Prostate gland (tissue), 2 donors: Measurements from ENCODE around the gene EIF3D. TPM values are rescaled to one million over a fixed set of nuclear protein-coding genes. Genes with fewer than 3 reads are reported as not detected.

Source experiments
- DNase-seq: peaks from one replicate; pipeline ENCODE4 v3.0.0-alpha.2; 2019; ENCODE audit warnings: low spot score
- H3K27ac ChIP-seq, 2 donors: fragments of 200-600 bp; sonication (generic); 2 replicates each; pipeline ENCODE4 v1.5.1; 2017 to 2019
- H3K27me3 ChIP-seq: fragments of 200-600 bp; sonication (generic); replicated peaks from 2 replicates; pipeline ENCODE4 v1.5.1; 2019; ENCODE audit not compliant: insufficient read depth
- H3K36me3 ChIP-seq, 2 donors: fragments of 200-600 bp; sonication (generic); 1 replicate in 1 of 2; 2 replicates in 1 of 2; pipeline versions ENCODE4 v1.5.1 to v1.8.1; 2017 to 2019
- H3K4me1 ChIP-seq: fragments of 200-600 bp; sonication (generic); replicated peaks from 2 replicates; pipeline ENCODE4 v1.5.1; 2019
- H3K4me3 ChIP-seq, 2 donors: fragments of 200-600 bp; sonication (generic); 2 replicates each; pipeline ENCODE4 v1.5.1; 2017 to 2019
- H3K9me3 ChIP-seq: fragments of 200-600 bp; sonication (generic); 2 replicates; pipeline ENCODE4 v1.5.1; 2017
- CTCF ChIP-seq, 4 experiments: fragments of 200-600 bp in 2 of 4; fragments of 450-650 bp in 2 of 4; sonication (generic) in 2 of 4; IDR thresholded peaks; 1 replicate in 3 of 4; 2 replicates in 1 of 4; pipeline ENCODE4 v1.5.1; 2016 to 2019; ENCODE audit warnings: antibody characterized with exemption in 4 of 4, mild to moderate bottlenecking in 2 of 4, moderate library complexity in 2 of 4
- POLR2A ChIP-seq: fragments of 450-650 bp; IDR thresholded peaks from one replicate; pipeline ENCODE4 v1.6.1; 2016; ENCODE audit warnings: antibody characterized with exemption, mild to moderate bottlenecking
- POLR2AphosphoS5 ChIP-seq: sonication (generic); formaldehyde crosslinking; IDR thresholded peaks from one replicate; pipeline ENCODE4 v1.6.1; 2017; ENCODE audit warnings: antibody characterized with exemption
- WGBS: methylation state at CpG from one replicate; pipeline ENCODE4 v1.1.5; 2018; 5-methylcytosine and 5-hydroxymethylcytosine counted together
- intact Hi-C: fragments of 100-400 bp; cut with DNase I; formaldehyde crosslinking; loops from one replicate; pipeline ENCODE4 v1.14.2; 2022
- total RNA-seq, 2 donors: library from RNA; depleted of rRNA; stranded (reverse); fragments of >200 nt; gene quantifications; one replicate each; pipeline ENCODE4 v1.1.0, GENCODE V29; 2016

Gene EIF3D
- total RNA-seq, 2 donors from 2014 or later, result 241 to 364 TPM

- WGBS, result 82% methylated on average over 14 of the region's 14 CpGs
- DNase-seq, result no peak
- Histone ChIP-seq H3K27me3 (no peaks in the 10 kb centered on the region), H3K4me3 (no peak overlapping the region), H3K27ac (peak overlapping the region; percentile 82), H3K9me3 (no peaks in the 10 kb centered on the region), H3K4me1 (peaks cover 11% of the 10 kb centered on the region), H3K36me3 (peaks cover 4 to 8% of the 10 kb centered on the region in 2 donors)
- intact Hi-C loops, result no loop called here
- TF ChIP-seq POLR2AphosphoS5 (no peak), POLR2A (no peak), CTCF (IDR thresholded peaks at IDR 0.05) (no peak)
These were observed 57.6 kb downstream of the EIF3D start for GRCh38 chr22:36471341-36471821.

- Histone ChIP-seq H3K36me3 (peaks cover 4% of the 10 kb centered on the region in 2 donors), H3K4me3 (no peak overlapping the region), H3K27me3 (no peaks in the 10 kb centered on the region), H3K4me1 (peaks cover 11% of the 10 kb centered on the region), H3K27ac (peak overlapping the region; percentile 82), H3K9me3 (no peaks in the 10 kb centered on the region)
- intact Hi-C loops, result loop anchor here (1.0 kb wide), 1 partner anchor 170 kb away; no protein-coding TSS in a partner anchor
- TF ChIP-seq POLR2AphosphoS5, result peak; percentile 54
- TF ChIP-seq POLR2A, result no peak
- DNase-seq, result no peak
- 36% methylated on average over 10 of the region's 10 CpGs for WGBS
These were observed 58.0 kb downstream of the EIF3D start for GRCh38 chr22:36470994-36471331.

- 35% methylated on average over 14 of the region's 14 CpGs for WGBS
- Histone ChIP-seq H3K36me3 (peaks cover 0 to 4% of the 10 kb centered on the region in 2 donors), H3K4me1 (peaks cover 16% of the 10 kb centered on the region), H3K27me3 (no peaks in the 10 kb centered on the region), H3K4me3 (no peak overlapping the region), H3K27ac (peak overlapping the region; percentile 82), H3K9me3 (no peaks in the 10 kb centered on the region)
- peak; percentile 86 for DNase-seq
- intact Hi-C loops, result loop anchor here (1.0 kb wide), 1 partner anchor 169 kb away; no protein-coding TSS in a partner anchor
- TF ChIP-seq POLR2A (peak; percentile 9), POLR2AphosphoS5 (peak; percentile 83), CTCF (IDR thresholded peaks at IDR 0.05) (peak; percentile 93 to 99 (median 96))
These were observed 58.6 kb downstream of the EIF3D start for GRCh38 chr22:36470162-36470993.

- Histone ChIP-seq H3K4me1 (peaks cover 24% of the 10 kb centered on the region), H3K27me3 (no peaks in the 10 kb centered on the region), H3K4me3 (no peak overlapping the region), H3K9me3 (no peaks in the 10 kb centered on the region), H3K36me3 (no peaks in the 10 kb centered on the region), H3K27ac (peak overlapping the region; percentile 82)
- intact Hi-C loops, result loop anchor here (5.0 kb wide), 2 partner anchors 82 to 102 kb away; partner anchors contain the start of gene MYH9
- WGBS, result 62% methylated on average over 14 of the region's 14 CpGs
- TF ChIP-seq POLR2AphosphoS5, result peak; percentile 8
- no peak for TF ChIP-seq POLR2A
- DNase-seq, result no peak
These were observed 59.8 kb downstream of the EIF3D start for GRCh38 chr22:36469094-36469710.

- DNase-seq, result no peak
- H3K4me1 ChIP-seq, result peaks cover 24% of the 10 kb centered on the region
- intact Hi-C loops, result loop anchor here (5.0 kb wide), 2 partner anchors 81 to 101 kb away; partner anchors contain the start of gene MYH9
These were observed 61.0 kb downstream of the EIF3D start for GRCh38 chr22:36467946-36468345.

More at GRCh38 chr22:36467946-36468345, 61.0 kb downstream of the EIF3D start:
- H3K27me3 ChIP-seq, result no peaks in the 10 kb centered on the region
- WGBS, result 66% methylated on average over 7 of the region's 7 CpGs
- peak overlapping the region; percentile 82 for H3K27ac ChIP-seq
- no peaks in the 10 kb centered on the region for H3K36me3 ChIP-seq
- TF ChIP-seq POLR2A (no peak), POLR2AphosphoS5 (no peak), CTCF (IDR thresholded peaks at IDR 0.05) (no peak)
- H3K9me3 ChIP-seq, result no peaks in the 10 kb centered on the region
- H3K4me3 ChIP-seq, result no peak overlapping the region
